HepG2 (cell line): ENCODE results near the gene CYB561. TPM values are rescaled to one million over a fixed set of nuclear protein-coding genes. Genes with fewer than 3 reads are reported as not detected.
A peak's percentile ranks its signal among the peaks of the same experiment; 100 is the strongest.

Experiments
- CCAR2 ChIP-seq: fragments of 200-400 bp; formaldehyde crosslinking; optimal IDR thresholded peaks from 2 replicates; pipeline ENCODE3; 2018; ENCODE audit warnings: low read depth, mild to moderate bottlenecking, low read length, moderate library complexity
- GATAD2A ChIP-seq: IDR thresholded peaks from 2 replicates; pipeline ENCODE4 v1.6.1; 2016
- ISX ChIP-seq: sonication (generic); formaldehyde crosslinking; conservative IDR thresholded peaks from 2 replicates; pipeline ENCODE4 v1.5.0; 2020; ENCODE audit warnings: missing genetic modification reagents
- KLF9 ChIP-seq: IDR thresholded peaks from 2 replicates; pipeline ENCODE4 v1.6.1; 2016; ENCODE audit warnings: low read depth
- NRL ChIP-seq: sonication (generic); formaldehyde crosslinking; IDR thresholded peaks from 2 replicates; pipeline ENCODE4 v1.5.0; 2020; ENCODE audit warnings: missing genetic modification reagents, mild to moderate bottlenecking, moderate library complexity, borderline replicate concordance
- REXO4 ChIP-seq: sonication (generic); formaldehyde crosslinking; IDR thresholded peaks from 2 replicates; pipeline ENCODE4 v1.8.0; 2022; ENCODE audit warnings: missing genetic modification reagents, mild to moderate bottlenecking, borderline replicate concordance
- RFX1 ChIP-seq: fragments of 450-650 bp; IDR thresholded peaks from 2 replicates; pipeline ENCODE4 v1.6.1; 2017
- ZEB1 ChIP-seq: IDR thresholded peaks from 2 replicates; pipeline ENCODE4 v1.6.1; 2012; ENCODE audit warnings: mild to moderate bottlenecking, low read depth, inconsistent platforms; ENCODE audit not compliant: insufficient replicate concordance
- ZNF282 ChIP-seq: fragments of 450-650 bp; IDR thresholded peaks from 2 replicates; pipeline ENCODE4 v1.6.1; 2018; ENCODE audit not compliant: partially characterized antibody
- ZNF607 ChIP-seq: sonication (generic); formaldehyde crosslinking; IDR thresholded peaks from 2 replicates; pipeline ENCODE4 v1.5.1; 2020; ENCODE audit warnings: missing genetic modification reagents, mild to moderate bottlenecking, borderline replicate concordance
- ZNF678 ChIP-seq: sonication (generic); formaldehyde crosslinking; IDR thresholded peaks from 2 replicates; pipeline ENCODE4 v1.4.0; 2020; ENCODE audit warnings: mild to moderate bottlenecking, missing genetic modification reagents
- ZNF749 ChIP-seq: sonication (generic); formaldehyde crosslinking; IDR thresholded peaks from 2 replicates; pipeline ENCODE4 v1.8.0; 2022; ENCODE audit warnings: mild to moderate bottlenecking, missing genetic modification reagents, moderate library complexity, borderline replicate concordance
- ZNF761 ChIP-seq: sonication (generic); formaldehyde crosslinking; conservative IDR thresholded peaks from 2 replicates; pipeline ENCODE4 v1.4.0; 2020; ENCODE audit warnings: mild to moderate bottlenecking, missing genetic modification reagents
- ZNF790 ChIP-seq: sonication (generic); formaldehyde crosslinking; IDR thresholded peaks from 2 replicates; pipeline ENCODE4 v1.8.0; 2022; ENCODE audit warnings: missing genetic modification reagents, mild to moderate bottlenecking, borderline replicate concordance
- polyA plus RNA-seq, 8 experiments: library from polyadenylated mRNA; depleted of rRNA in 3 of 8; stranded (reverse) in 7 of 8; unstranded in 1 of 8; fragments of >200 nt; fragmentation: Illumina TruSeq in 4 of 8; extraction: Trizol in 4 of 8; gene quantifications; 2 replicates each; pipeline versions ENCODE4 v1.2.1 to v1.2.3, GENCODE V29; 2011 to 2016; ENCODE audit warnings: low read depth in 4 of 8, missing spikeins in 1 of 8, mixed read lengths in 1 of 8; ENCODE audit not compliant: insufficient read depth in 1 of 8
- total RNA-seq, 5 experiments: library from RNA; depleted of rRNA; stranded (reverse); fragments of >200 nt; fragmentation: Illumina TruSeq; extraction: Trizol; gene quantifications; 2 replicates each; pipeline ENCODE4 v1.2.3, GENCODE V29; 2016; ENCODE audit warnings: low read depth in 1 of 5
- TF ChIP-seq, protein P1 (sequence below): sonication (generic); formaldehyde crosslinking; IDR thresholded peaks from 2 replicates; pipeline ENCODE4 v1.4.0; 2020; ENCODE audit warnings: mild to moderate bottlenecking, missing genetic modification reagents
- TF ChIP-seq, protein P2 (sequence below): sonication (generic); formaldehyde crosslinking; IDR thresholded peaks from 2 replicates; pipeline ENCODE4 v1.5.0; 2020; ENCODE audit warnings: missing genetic modification reagents
- TF ChIP-seq, protein P3 (sequence below): sonication (generic); formaldehyde crosslinking; IDR thresholded peaks from 2 replicates; pipeline ENCODE4 v1.5.1; 2020; ENCODE audit warnings: missing genetic modification reagents, mild to moderate bottlenecking, borderline replicate concordance
- TF ChIP-seq, protein P4 (sequence below), 2 experiments: sonication (generic) in 1 of 2; formaldehyde crosslinking in 1 of 2; IDR thresholded peaks; 2 replicates each; pipeline versions ENCODE4 v1.5.1 to v1.6.1; 2011 to 2020; ENCODE audit warnings: borderline replicate concordance in 1 of 2, low read depth in 1 of 2, low read length in 1 of 2, mild to moderate bottlenecking in 1 of 2, missing genetic modification reagents in 1 of 2, moderate library complexity in 1 of 2
- TF ChIP-seq, protein P5 (sequence below): sonication (generic); formaldehyde crosslinking; IDR thresholded peaks from 2 replicates; pipeline ENCODE4 v1.8.0; 2022; ENCODE audit warnings: mild to moderate bottlenecking, missing genetic modification reagents; ENCODE audit not compliant: insufficient replicate concordance

The CYB561 gene
- total and polyA plus RNA-seq, 2 of the 13 experiments (the other 11 are each of a cell fraction or from before 2014, with no cell fraction given): 1.5 to 6.7 TPM

DNA sequence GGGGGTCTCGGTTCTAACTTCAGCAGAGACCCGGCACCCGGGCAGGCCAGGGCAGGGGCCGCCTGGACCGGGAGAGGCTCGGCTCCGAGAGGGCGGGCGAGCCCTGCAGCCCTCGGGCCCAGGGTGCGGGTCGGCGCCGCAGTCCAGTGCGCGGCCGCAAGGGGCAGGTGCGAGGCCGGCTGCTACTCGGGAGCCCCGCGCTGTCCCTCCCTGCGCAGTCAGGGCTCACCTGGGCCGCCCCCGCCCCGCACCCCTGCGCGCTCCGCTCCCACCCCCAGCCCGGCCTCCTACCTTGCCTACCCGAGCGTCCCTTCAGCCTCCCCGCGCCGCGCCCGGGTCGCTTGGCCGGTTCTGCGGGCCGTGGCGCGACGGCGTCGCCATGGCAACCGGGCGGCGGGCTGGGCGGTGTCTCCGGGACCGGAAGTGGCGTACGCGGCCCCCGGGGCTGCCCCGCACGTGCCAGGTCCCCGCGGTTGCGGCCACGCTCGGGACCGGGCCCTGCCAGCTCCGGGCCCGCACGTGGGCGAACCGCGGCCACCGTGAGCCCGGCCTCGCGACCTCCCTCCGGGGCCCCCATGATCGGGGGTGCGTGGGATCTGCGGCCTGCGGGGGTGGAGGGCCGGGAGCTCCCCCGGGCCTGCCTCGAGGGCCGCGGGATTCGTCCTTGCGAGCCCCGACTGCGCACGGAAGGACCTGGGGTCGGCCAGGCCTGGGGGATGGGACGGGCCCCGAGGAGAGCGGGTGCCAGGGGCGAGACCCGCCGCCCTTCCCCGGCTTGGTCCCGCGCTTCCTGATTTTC is at the start of gene CYB561 (continued):
- TF ChIP-seq, protein P1, sequence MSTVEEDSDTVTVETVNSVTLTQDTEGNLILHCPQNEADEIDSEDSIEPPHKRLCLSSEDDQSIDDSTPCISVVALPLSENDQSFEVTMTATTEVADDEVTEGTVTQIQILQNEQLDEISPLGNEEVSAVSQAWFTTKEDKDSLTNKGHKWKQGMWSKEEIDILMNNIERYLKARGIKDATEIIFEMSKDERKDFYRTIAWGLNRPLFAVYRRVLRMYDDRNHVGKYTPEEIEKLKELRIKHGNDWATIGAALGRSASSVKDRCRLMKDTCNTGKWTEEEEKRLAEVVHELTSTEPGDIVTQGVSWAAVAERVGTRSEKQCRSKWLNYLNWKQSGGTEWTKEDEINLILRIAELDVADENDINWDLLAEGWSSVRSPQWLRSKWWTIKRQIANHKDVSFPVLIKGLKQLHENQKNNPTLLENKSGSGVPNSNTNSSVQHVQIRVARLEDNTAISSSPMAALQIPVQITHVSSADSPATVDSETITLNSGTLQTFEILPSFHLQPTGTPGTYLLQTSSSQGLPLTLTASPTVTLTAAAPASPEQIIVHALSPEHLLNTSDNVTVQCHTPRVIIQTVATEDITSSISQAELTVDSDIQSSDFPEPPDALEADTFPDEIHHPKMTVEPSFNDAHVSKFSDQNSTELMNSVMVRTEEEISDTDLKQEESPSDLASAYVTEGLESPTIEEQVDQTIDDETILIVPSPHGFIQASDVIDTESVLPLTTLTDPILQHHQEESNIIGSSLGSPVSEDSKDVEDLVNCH (CRISPR knock-in tag): no peak
- TF ChIP-seq ISX: no peak
- TF ChIP-seq ZEB1: no peak
- no peak for TF ChIP-seq NRL
- no peak for TF ChIP-seq ZNF282
- TF ChIP-seq ZNF607 (CRISPR knock-in tag): peak; percentile 67; the same call in 1 of the 2 replicates
- no peak for TF ChIP-seq CCAR2
- 0 out of 2 replicates have a peak, but pooled peaks have one; percentile 28 for TF ChIP-seq ZNF749 (CRISPR knock-in tag)
- TF ChIP-seq GATAD2A (CRISPR knock-in tag): no peak
- TF ChIP-seq, protein P2, sequence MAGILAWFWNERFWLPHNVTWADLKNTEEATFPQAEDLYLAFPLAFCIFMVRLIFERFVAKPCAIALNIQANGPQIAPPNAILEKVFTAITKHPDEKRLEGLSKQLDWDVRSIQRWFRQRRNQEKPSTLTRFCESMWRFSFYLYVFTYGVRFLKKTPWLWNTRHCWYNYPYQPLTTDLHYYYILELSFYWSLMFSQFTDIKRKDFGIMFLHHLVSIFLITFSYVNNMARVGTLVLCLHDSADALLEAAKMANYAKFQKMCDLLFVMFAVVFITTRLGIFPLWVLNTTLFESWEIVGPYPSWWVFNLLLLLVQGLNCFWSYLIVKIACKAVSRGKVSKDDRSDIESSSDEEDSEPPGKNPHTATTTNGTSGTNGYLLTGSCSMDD (CRISPR knock-in tag): no peak
- TF ChIP-seq KLF9 (CRISPR knock-in tag): no peak
- no peak for TF ChIP-seq REXO4 (CRISPR knock-in tag)
- TF ChIP-seq, protein P3, sequence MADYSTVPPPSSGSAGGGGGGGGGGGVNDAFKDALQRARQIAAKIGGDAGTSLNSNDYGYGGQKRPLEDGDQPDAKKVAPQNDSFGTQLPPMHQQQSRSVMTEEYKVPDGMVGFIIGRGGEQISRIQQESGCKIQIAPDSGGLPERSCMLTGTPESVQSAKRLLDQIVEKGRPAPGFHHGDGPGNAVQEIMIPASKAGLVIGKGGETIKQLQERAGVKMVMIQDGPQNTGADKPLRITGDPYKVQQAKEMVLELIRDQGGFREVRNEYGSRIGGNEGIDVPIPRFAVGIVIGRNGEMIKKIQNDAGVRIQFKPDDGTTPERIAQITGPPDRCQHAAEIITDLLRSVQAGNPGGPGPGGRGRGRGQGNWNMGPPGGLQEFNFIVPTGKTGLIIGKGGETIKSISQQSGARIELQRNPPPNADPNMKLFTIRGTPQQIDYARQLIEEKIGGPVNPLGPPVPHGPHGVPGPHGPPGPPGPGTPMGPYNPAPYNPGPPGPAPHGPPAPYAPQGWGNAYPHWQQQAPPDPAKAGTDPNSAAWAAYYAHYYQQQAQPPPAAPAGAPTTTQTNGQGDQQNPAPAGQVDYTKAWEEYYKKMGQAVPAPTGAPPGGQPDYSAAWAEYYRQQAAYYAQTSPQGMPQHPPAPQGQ (CRISPR knock-in tag): no peak
- TF ChIP-seq ZNF761 (CRISPR knock-in tag): 0 out of 2 replicates have a peak, but pooled peaks have one; percentile 24
- TF ChIP-seq ZNF790: no peak
- TF ChIP-seq, protein P4, sequence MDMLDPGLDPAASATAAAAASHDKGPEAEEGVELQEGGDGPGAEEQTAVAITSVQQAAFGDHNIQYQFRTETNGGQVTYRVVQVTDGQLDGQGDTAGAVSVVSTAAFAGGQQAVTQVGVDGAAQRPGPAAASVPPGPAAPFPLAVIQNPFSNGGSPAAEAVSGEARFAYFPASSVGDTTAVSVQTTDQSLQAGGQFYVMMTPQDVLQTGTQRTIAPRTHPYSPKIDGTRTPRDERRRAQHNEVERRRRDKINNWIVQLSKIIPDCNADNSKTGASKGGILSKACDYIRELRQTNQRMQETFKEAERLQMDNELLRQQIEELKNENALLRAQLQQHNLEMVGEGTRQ (IDR thresholded peaks at IDR 0.05; ENCODE audit: low read depth, low read length): no peak
- TF ChIP-seq, protein P4 (CRISPR knock-in tag; IDR thresholded peaks at IDR 0.05; ENCODE audit: borderline replicate concordance): no peak
- TF ChIP-seq ZNF678 (CRISPR knock-in tag): peak; percentile 91
- peak; percentile 68 for TF ChIP-seq RFX1
- TF ChIP-seq, protein P5, sequence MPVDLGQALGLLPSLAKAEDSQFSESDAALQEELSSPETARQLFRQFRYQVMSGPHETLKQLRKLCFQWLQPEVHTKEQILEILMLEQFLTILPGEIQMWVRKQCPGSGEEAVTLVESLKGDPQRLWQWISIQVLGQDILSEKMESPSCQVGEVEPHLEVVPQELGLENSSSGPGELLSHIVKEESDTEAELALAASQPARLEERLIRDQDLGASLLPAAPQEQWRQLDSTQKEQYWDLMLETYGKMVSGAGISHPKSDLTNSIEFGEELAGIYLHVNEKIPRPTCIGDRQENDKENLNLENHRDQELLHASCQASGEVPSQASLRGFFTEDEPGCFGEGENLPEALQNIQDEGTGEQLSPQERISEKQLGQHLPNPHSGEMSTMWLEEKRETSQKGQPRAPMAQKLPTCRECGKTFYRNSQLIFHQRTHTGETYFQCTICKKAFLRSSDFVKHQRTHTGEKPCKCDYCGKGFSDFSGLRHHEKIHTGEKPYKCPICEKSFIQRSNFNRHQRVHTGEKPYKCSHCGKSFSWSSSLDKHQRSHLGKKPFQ (CRISPR knock-in tag): no peak
